B cell (primary cell): ENCODE measurements around the gene TAS2R38. TPM values are rescaled to one million over a fixed set of nuclear protein-coding genes. Genes with fewer than 3 reads are reported as not detected.
A peak's percentile ranks its signal among the peaks of the same experiment; 100 is the strongest.

Experiments used
- ATAC-seq: fragments of 200-7000 bp; cut with Tn5 transposase; one replicate; pipeline ENCODE4 v1.10.0; 2021; ENCODE audit warnings: low read depth, mild to moderate bottlenecking, moderate number of reproducible peaks, moderate library complexity
- CTCF ChIA-PET: fragments of 350-600 bp; sonication (Branson Sonifier 250); formaldehyde crosslinking; loops from one replicate; lab custom pipeline; 2021; ENCODE audit warnings: antibody characterized with exemption, inconsistent platforms; lab: Charles Lee
- POLR2A ChIA-PET: fragments of 350-600 bp; sonication (Branson Sonifier 250); formaldehyde crosslinking; loops from one replicate; lab custom pipeline; 2021; ENCODE audit warnings: antibody characterized with exemption; lab: Charles Lee
- DNase-seq: peaks from one replicate; pipeline ENCODE4 v3.0.0; 2013
- H2AFZ ChIP-seq: 2 replicates; pipeline ENCODE4 v1.6.1; 2012; ENCODE audit warnings: mild to moderate bottlenecking, low read depth, low read length; ENCODE audit not compliant: insufficient read depth, poor library complexity, severe bottlenecking
- H3K27ac ChIP-seq, 2 donors: 1 replicate in 1 of 2; 2 replicates in 1 of 2; pipeline ENCODE4 v1.5.1; 2012 to 2013; ENCODE audit warnings: low read length in 2 of 2, mild to moderate bottlenecking in 2 of 2, moderate library complexity in 1 of 2
- H3K27me3 ChIP-seq, 4 experiments: fragments of 200-600 bp in 1 of 4; sonication (generic) in 1 of 4; replicated peaks in 1 of 4; 1 replicate in 2 of 4; 2 replicates in 2 of 4; pipeline versions ENCODE4 v1.6.1 to v1.7.0; 2013 to 2016; ENCODE audit warnings: low read length in 3 of 4, mild to moderate bottlenecking in 2 of 4, mixed read lengths in 1 of 4, moderate library complexity in 1 of 4; ENCODE audit not compliant: insufficient read depth in 4 of 4, control insufficient read depth in 3 of 4; ENCODE audit errors: control extremely low read depth in 1 of 4
- H3K36me3 ChIP-seq, 2 experiments: replicated peaks in 1 of 2; 1 replicate in 1 of 2; 2 replicates in 1 of 2; pipeline versions ENCODE4 v1.6.1 to v1.7.1; 2013; ENCODE audit warnings: low read length in 1 of 2; ENCODE audit not compliant: insufficient read depth in 2 of 2, control insufficient read depth in 1 of 2; ENCODE audit errors: control extremely low read depth in 1 of 2, extremely low read depth in 1 of 2
- H3K4me1 ChIP-seq, 2 donors: fragments of 200-600 bp in 1 of 2; sonication (generic) in 1 of 2; 1 replicate in 1 of 2; 2 replicates in 1 of 2; pipeline versions ENCODE4 v1.5.1 to v1.6.1; 2013 to 2017; ENCODE audit warnings: low read length in 2 of 2; ENCODE audit not compliant: control insufficient read depth in 2 of 2, insufficient read depth in 2 of 2
- H3K4me2 ChIP-seq: replicated peaks from 2 replicates; pipeline ENCODE3; 2012; ENCODE audit warnings: mild to moderate bottlenecking, low read depth, low read length; ENCODE audit not compliant: poor library complexity, severe bottlenecking
- H3K4me3 ChIP-seq, 5 experiments: fragments of 200-600 bp in 1 of 5; sonication (generic) in 1 of 5; 1 replicate in 3 of 5; 2 replicates in 2 of 5; pipeline versions ENCODE4 v1.5.1 to v1.7.0; 2011 to 2016; ENCODE audit warnings: low read length in 4 of 5, mild to moderate bottlenecking in 4 of 5, low read depth in 2 of 5, control low read depth in 1 of 5, moderate library complexity in 1 of 5; ENCODE audit not compliant: insufficient read depth in 1 of 5; ENCODE audit errors: control extremely low read depth in 1 of 5, extremely low read depth in 1 of 5
- H3K79me2 ChIP-seq: fragments of 200-600 bp; sonication (generic); one replicate; pipeline ENCODE4 v1.6.0; 2016; ENCODE audit warnings: low read length; ENCODE audit not compliant: control insufficient read depth, insufficient read depth
- H3K9ac ChIP-seq: fragments of 200-600 bp; sonication (generic); 2 replicates; pipeline ENCODE4 v1.6.1; 2017; ENCODE audit warnings: mild to moderate bottlenecking, low read length, moderate library complexity
- H3K9me3 ChIP-seq, 3 donors: one replicate each; pipeline versions ENCODE4 v1.6.1 to v1.7.1; 2013; ENCODE audit warnings: low read length in 2 of 3; ENCODE audit not compliant: control insufficient read depth in 2 of 3, insufficient read depth in 1 of 3; ENCODE audit errors: control extremely low read depth in 1 of 3
- H4K20me1 ChIP-seq: 2 replicates; pipeline ENCODE4 v1.6.0; 2012; ENCODE audit warnings: mild to moderate bottlenecking, low read length; ENCODE audit not compliant: insufficient read depth, control insufficient read depth, poor library complexity, severe bottlenecking
- H3K27ac Mint-ChIP-seq: one replicate; pipeline ENCODE4 v1.8.0; 2021; ENCODE audit warnings: mixed read lengths
- H3K27me3 Mint-ChIP-seq: one replicate; pipeline ENCODE4 v1.8.0; 2021; ENCODE audit warnings: mixed read lengths
- H3K4me1 Mint-ChIP-seq: one replicate; pipeline ENCODE4 v1.8.0; 2021; ENCODE audit warnings: mixed read lengths
- H3K4me3 Mint-ChIP-seq: one replicate; pipeline ENCODE4 v1.8.0; 2021; ENCODE audit warnings: mixed read lengths
- H3K9me3 Mint-ChIP-seq: one replicate; pipeline ENCODE4 v1.8.0; 2022; ENCODE audit warnings: mixed read lengths; ENCODE audit not compliant: insufficient read depth
- EZH2 ChIP-seq: IDR thresholded peaks from 2 replicates; pipeline ENCODE4 v1.6.1; 2012; ENCODE audit warnings: borderline replicate concordance, low read depth, mild to moderate bottlenecking, moderate library complexity, low read length; ENCODE audit not compliant: insufficient read depth, poor library complexity, severe bottlenecking
- WGBS: methylation state at CpG from one replicate; pipeline ENCODE4 v1.1.5; 2013; ENCODE audit warnings: missing lambda C conversion rate; ENCODE audit not compliant: insufficient coverage; 5-methylcytosine and 5-hydroxymethylcytosine counted together
- intact Hi-C: fragments of 100-400 bp; cut with micrococcal nuclease; formaldehyde crosslinking; loops from one replicate; pipeline ENCODE4 v1.10.0; 2022
- polyA plus RNA-seq: library from polyadenylated mRNA; depleted of rRNA; stranded (reverse); fragments of >200 nt; gene quantifications from 2 replicates; pipeline ENCODE4 v1.2.3, GENCODE V29; 2012
- total RNA-seq, 2 donors: library from RNA; stranded (reverse); fragments of 120-200 nt in 1 of 2; gene quantifications; 1 replicate in 1 of 2; 2 replicates in 1 of 2; pipeline versions ENCODE4 v1.2.3 to v1.2.4, GENCODE V29; 2013 to 2022
- TF ChIP-seq, protein P1 (sequence below): fragments of 200-600 bp; IDR thresholded peaks from one replicate; pipeline ENCODE4 v1.8.0; 2022; ENCODE audit warnings: antibody characterized with exemption, mild to moderate bottlenecking

Gene TAS2R38
- total and polyA plus RNA-seq, 2 donors (not counting 1 experiment from before 2014, with no cell fraction given) = not detected

GRCh38 chr7:141976524-141977245 lies 3.1 kb upstream of the TAS2R38 start:
- TF ChIP-seq, protein P1, sequence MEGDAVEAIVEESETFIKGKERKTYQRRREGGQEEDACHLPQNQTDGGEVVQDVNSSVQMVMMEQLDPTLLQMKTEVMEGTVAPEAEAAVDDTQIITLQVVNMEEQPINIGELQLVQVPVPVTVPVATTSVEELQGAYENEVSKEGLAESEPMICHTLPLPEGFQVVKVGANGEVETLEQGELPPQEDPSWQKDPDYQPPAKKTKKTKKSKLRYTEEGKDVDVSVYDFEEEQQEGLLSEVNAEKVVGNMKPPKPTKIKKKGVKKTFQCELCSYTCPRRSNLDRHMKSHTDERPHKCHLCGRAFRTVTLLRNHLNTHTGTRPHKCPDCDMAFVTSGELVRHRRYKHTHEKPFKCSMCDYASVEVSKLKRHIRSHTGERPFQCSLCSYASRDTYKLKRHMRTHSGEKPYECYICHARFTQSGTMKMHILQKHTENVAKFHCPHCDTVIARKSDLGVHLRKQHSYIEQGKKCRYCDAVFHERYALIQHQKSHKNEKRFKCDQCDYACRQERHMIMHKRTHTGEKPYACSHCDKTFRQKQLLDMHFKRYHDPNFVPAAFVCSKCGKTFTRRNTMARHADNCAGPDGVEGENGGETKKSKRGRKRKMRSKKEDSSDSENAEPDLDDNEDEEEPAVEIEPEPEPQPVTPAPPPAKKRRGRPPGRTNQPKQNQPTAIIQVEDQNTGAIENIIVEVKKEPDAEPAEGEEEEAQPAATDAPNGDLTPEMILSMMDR = peak; percentile 32
- no peak for TF ChIP-seq EZH2
- Histone ChIP-seq H3K9ac (peak overlapping the region; percentile 60), H3K4me2 (peak overlapping the region; percentile 71), H3K36me3 (no peaks in the 10 kb centered on the region), H3K27ac (peak overlapping the region in 1 of 2 donors; percentile 65), H2AFZ (peak overlapping the region; percentile 86), H3K79me2 (no peaks in the 10 kb centered on the region), H3K4me3 (peak overlapping the region; percentile 28 to 70 (median 54)), H3K4me1 (peaks cover 13 to 18% of the 10 kb centered on the region in 2 donors), H3K27me3 (no peaks in the 10 kb centered on the region), H3K9me3 (no peaks in the 10 kb centered on the region), H4K20me1 (no peaks in the 10 kb centered on the region)
- H3K4me1 Mint-ChIP-seq = peaks cover 25% of the 10 kb centered on the region
- peaks cover 4% of the 10 kb centered on the region for H3K9me3 Mint-ChIP-seq
- ATAC-seq (no peak), DNase-seq (no peak)
- 40% methylated on average over 4 of the region's 11 CpGs for WGBS
- intact Hi-C loops = loop anchor here (5.0 to 10.0 kb wide), 2 partner anchors 208 to 506 kb away; no protein-coding TSS in a partner anchor
- ChIA-PET POLR2A (no interaction called here), CTCF (interaction anchor here (0.7 to 3.4 kb wide), 11 partner anchors 10 to 505 kb away, joined by 3 to 21 read pairs (median 5); no protein-coding TSS in a partner anchor)
- H3K4me3 Mint-ChIP-seq = peak overlapping the region; percentile 77
- no peaks in the 10 kb centered on the region for H3K27me3 Mint-ChIP-seq
- peak overlapping the region; percentile 72 for H3K27ac Mint-ChIP-seq
